Measurements from ENCODE around the gene GAD2. TPM values are rescaled to one million over a fixed set of nuclear protein-coding genes. Genes with fewer than 3 reads are reported as not detected.

GAD2 gene
- total and polyA plus RNA-seq, 2 experiments from 2014 or later, result 0.56 to 0.86 TPM

DNA sequence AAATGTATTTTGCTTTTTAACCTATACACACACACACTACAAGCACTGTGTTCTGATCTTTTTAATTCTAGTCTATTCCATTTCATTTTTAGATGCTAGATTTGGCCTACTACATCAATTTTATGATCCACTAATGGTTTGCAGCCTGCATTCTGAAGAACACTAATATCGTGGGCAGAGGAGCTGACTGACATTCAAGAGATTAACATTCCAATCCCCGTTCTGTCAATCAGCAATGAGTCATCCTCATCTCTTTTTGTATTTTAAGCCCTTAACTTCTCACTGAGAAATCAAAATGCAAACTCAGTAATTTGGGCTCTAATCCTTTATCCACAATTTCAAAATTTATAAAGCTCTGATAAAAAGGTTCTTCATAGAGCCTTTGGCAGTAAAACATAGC is 47.1 kb upstream of the GAD2 start (continued):
- TF ChIP-seq REST (IDR thresholded peaks at IDR 0.05; ENCODE audit: unreplicated experiment) (no peak), NANOG (IDR thresholded peaks at IDR 0.05; ENCODE audit: borderline replicate concordance) (no peak), CTCF (conservative IDR thresholded peaks at IDR 0.05; ENCODE audit: low read depth in 2 of 2) (no peak), EZH2 (IDR thresholded peaks at IDR 0.05; ENCODE audit: low read depth, unreplicated experiment) (no peak), STAT1 (IDR thresholded peaks at IDR 0.05; ENCODE audit: unreplicated experiment) (no peak)
- TF ChIP-seq, protein P1, sequence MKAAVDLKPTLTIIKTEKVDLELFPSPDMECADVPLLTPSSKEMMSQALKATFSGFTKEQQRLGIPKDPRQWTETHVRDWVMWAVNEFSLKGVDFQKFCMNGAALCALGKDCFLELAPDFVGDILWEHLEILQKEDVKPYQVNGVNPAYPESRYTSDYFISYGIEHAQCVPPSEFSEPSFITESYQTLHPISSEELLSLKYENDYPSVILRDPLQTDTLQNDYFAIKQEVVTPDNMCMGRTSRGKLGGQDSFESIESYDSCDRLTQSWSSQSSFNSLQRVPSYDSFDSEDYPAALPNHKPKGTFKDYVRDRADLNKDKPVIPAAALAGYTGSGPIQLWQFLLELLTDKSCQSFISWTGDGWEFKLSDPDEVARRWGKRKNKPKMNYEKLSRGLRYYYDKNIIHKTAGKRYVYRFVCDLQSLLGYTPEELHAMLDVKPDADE (IDR thresholded peaks at IDR 0.05), result no peak

- TF ChIP-seq, protein P2, sequence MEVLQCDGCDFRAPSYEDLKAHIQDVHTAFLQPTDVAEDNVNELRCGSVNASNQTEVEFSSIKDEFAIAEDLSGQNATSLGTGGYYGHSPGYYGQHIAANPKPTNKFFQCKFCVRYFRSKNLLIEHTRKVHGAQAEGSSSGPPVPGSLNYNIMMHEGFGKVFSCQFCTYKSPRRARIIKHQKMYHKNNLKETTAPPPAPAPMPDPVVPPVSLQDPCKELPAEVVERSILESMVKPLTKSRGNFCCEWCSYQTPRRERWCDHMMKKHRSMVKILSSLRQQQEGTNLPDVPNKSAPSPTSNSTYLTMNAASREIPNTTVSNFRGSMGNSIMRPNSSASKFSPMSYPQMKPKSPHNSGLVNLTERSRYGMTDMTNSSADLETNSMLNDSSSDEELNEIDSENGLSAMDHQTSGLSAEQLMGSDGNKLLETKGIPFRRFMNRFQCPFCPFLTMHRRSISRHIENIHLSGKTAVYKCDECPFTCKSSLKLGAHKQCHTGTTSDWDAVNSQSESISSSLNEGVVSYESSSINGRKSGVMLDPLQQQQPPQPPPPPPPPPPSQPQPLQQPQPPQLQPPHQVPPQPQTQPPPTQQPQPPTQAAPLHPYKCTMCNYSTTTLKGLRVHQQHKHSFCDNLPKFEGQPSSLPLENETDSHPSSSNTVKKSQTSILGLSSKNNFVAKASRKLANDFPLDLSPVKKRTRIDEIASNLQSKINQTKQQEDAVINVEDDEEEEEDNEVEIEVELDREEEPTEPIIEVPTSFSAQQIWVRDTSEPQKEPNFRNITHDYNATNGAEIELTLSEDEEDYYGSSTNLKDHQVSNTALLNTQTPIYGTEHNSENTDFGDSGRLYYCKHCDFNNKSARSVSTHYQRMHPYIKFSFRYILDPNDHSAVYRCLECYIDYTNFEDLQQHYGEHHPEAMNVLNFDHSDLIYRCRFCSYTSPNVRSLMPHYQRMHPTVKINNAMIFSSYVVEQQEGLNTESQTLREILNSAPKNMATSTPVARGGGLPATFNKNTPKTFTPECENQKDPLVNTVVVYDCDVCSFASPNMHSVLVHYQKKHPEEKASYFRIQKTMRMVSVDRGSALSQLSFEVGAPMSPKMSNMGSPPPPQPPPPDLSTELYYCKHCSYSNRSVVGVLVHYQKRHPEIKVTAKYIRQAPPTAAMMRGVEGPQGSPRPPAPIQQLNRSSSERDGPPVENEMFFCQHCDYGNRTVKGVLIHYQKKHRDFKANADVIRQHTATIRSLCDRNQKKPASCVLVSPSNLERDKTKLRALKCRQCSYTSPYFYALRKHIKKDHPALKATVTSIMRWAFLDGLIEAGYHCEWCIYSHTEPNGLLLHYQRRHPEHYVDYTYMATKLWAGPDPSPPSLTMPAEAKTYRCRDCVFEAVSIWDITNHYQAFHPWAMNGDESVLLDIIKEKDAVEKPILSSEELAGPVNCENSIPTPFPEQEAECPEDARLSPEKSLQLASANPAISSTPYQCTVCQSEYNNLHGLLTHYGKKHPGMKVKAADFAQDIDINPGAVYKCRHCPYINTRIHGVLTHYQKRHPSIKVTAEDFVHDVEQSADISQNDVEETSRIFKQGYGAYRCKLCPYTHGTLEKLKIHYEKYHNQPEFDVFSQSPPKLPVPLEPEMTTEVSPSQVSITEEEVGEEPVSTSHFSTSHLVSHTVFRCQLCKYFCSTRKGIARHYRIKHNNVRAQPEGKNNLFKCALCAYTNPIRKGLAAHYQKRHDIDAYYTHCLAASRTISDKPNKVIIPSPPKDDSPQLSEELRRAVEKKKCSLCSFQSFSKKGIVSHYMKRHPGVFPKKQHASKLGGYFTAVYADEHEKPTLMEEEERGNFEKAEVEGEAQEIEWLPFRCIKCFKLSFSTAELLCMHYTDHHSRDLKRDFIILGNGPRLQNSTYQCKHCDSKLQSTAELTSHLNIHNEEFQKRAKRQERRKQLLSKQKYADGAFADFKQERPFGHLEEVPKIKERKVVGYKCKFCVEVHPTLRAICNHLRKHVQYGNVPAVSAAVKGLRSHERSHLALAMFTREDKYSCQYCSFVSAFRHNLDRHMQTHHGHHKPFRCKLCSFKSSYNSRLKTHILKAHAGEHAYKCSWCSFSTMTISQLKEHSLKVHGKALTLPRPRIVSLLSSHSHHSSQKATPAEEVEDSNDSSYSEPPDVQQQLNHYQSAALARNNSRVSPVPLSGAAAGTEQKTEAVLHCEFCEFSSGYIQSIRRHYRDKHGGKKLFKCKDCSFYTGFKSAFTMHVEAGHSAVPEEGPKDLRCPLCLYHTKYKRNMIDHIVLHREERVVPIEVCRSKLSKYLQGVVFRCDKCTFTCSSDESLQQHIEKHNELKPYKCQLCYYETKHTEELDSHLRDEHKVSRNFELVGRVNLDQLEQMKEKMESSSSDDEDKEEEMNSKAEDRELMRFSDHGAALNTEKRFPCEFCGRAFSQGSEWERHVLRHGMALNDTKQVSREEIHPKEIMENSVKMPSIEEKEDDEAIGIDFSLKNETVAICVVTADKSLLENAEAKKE (CRISPR knock-in tag; IDR thresholded peaks at IDR 0.05), result peak; percentile 65; the same call in 1 of the 2 replicates
- TF ChIP-seq ZNF114 (CRISPR knock-in tag; IDR thresholded peaks at IDR 0.05), result no peak
- TF ChIP-seq CTCF (conservative IDR thresholded peaks at IDR 0.05; ENCODE audit: low read depth in 2 of 2), result peak in 1 of 2 experiments; percentile 38; a peak in 2 of 4 replicates
- Mint-ChIP-seq H3K27ac (no peak overlapping the region), H3K9me3 (no peaks in the 10 kb centered on the region), H3K4me3 (no peak overlapping the region), H3K36me3 (ENCODE audit: low read depth) (no peaks in the 10 kb centered on the region), H3K4me1 (peaks cover 28% of the 10 kb centered on the region), H3K27me3 (ENCODE audit: insufficient read depth, low read depth, poor library complexity) (peaks cover 2% of the 10 kb centered on the region)
- H3K9me2 ChIP-seq (ENCODE audit: insufficient read depth), result no peaks in the 10 kb centered on the region
- H3K4me3 ChIP-seq, result no peak overlapping the region
- no peaks in the 10 kb centered on the region for H3K79me2 ChIP-seq (replicated peaks; ENCODE audit: insufficient read depth)
- H3K4me1 ChIP-seq (ENCODE audit: insufficient read depth), result peaks cover 14% of the 10 kb centered on the region; the same call in 1 of the 2 replicates
- H3F3A ChIP-seq (replicated peaks; ENCODE audit: low read depth), result no peaks in the 10 kb centered on the region
- peak; percentile 47 for DNase-seq (ENCODE audit: low spot score)
- H2AFZ ChIP-seq, result no peak overlapping the region
- no peaks in the 10 kb centered on the region for H3K27me3 ChIP-seq (ENCODE audit: insufficient read depth)
- H3K27ac ChIP-seq (ENCODE audit: low read depth), result no peak overlapping the region
- no peaks in the 10 kb centered on the region for H3K36me3 ChIP-seq (ENCODE audit: insufficient read depth)
- no peak overlapping the region for H3K4me2 ChIP-seq
- H4K20me1 ChIP-seq (replicated peaks; ENCODE audit: insufficient read depth), result no peaks in the 10 kb centered on the region
- ATAC-seq, result peak; percentile 94
These were observed 44.4 kb upstream of the GAD2 start for GRCh38 chr10:26172131-26172530.

All from GM23338 (cell line).